ENCODE data around the gene FREM3. TPM values are rescaled to one million over a fixed set of nuclear protein-coding genes. Genes with fewer than 3 reads are reported as not detected.

FREM3 gene
- total RNA-seq, 1 experiment from 2014 or later: not detected

GRCh38 chr4:143654571-143654970, 45.9 kb downstream of the FREM3 start:
- H3K27me3 ChIP-seq (replicated peaks; ENCODE audit: insufficient read depth, low read depth, low read length, poor library complexity): no peaks in the 10 kb centered on the region
- TF ChIP-seq, protein P1, sequence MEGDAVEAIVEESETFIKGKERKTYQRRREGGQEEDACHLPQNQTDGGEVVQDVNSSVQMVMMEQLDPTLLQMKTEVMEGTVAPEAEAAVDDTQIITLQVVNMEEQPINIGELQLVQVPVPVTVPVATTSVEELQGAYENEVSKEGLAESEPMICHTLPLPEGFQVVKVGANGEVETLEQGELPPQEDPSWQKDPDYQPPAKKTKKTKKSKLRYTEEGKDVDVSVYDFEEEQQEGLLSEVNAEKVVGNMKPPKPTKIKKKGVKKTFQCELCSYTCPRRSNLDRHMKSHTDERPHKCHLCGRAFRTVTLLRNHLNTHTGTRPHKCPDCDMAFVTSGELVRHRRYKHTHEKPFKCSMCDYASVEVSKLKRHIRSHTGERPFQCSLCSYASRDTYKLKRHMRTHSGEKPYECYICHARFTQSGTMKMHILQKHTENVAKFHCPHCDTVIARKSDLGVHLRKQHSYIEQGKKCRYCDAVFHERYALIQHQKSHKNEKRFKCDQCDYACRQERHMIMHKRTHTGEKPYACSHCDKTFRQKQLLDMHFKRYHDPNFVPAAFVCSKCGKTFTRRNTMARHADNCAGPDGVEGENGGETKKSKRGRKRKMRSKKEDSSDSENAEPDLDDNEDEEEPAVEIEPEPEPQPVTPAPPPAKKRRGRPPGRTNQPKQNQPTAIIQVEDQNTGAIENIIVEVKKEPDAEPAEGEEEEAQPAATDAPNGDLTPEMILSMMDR (conservative IDR thresholded peaks at IDR 0.05; ENCODE audit: low read depth, low read length): no peak
- no peak for TF ChIP-seq EZH2 (IDR thresholded peaks at IDR 0.05; ENCODE audit: borderline replicate concordance, low read depth, low read length, poor library complexity, severe bottlenecking)
- no peak overlapping the region for H3K27ac ChIP-seq (ENCODE audit: low read depth, low read length, poor library complexity, severe bottlenecking)
- H3K36me3 ChIP-seq (ENCODE audit: insufficient read depth, low read length, poor library complexity, severe bottlenecking): no peaks in the 10 kb centered on the region
- intact Hi-C loops (cut with micrococcal nuclease; ENCODE audit: unreplicated experiment): no loop called here
- POLR2A ChIA-PET (ENCODE audit: low non-redundant PET): no interaction called here
- no TSS peak for BruUV-seq (replicated peaks)
- DNase-seq (ENCODE audit: low spot score): no peak
- no peak overlapping the region for H3K4me3 ChIP-seq (ENCODE audit: low read depth, low read length, poor library complexity, severe bottlenecking)
- CTCF ChIA-PET: no interaction called here
- H3K9me3 ChIP-seq (ENCODE audit: low read depth, low read length, poor library complexity, severe bottlenecking): no peaks in the 10 kb centered on the region
- H3K4me1 ChIP-seq (ENCODE audit: insufficient read depth, low read length, poor library complexity, severe bottlenecking): no peaks in the 10 kb centered on the region

- BruUV-seq (replicated peaks): no TSS peak
- POLR2A ChIA-PET (ENCODE audit: low non-redundant PET): no interaction called here
- H3K27ac ChIP-seq (ENCODE audit: low read depth, low read length, poor library complexity, severe bottlenecking): no peak overlapping the region
- CTCF ChIA-PET: no interaction called here
- no peaks in the 10 kb centered on the region for H3K4me1 ChIP-seq (ENCODE audit: insufficient read depth, low read length, poor library complexity, severe bottlenecking)
- TF ChIP-seq EZH2 (IDR thresholded peaks at IDR 0.05; ENCODE audit: borderline replicate concordance, low read depth, low read length, poor library complexity, severe bottlenecking): no peak
- TF ChIP-seq, protein P1 (conservative IDR thresholded peaks at IDR 0.05; ENCODE audit: low read depth, low read length): no peak
- H3K36me3 ChIP-seq (ENCODE audit: insufficient read depth, low read length, poor library complexity, severe bottlenecking): no peaks in the 10 kb centered on the region
- intact Hi-C loops (cut with micrococcal nuclease; ENCODE audit: unreplicated experiment): no loop called here
- no peak overlapping the region for H3K4me3 ChIP-seq (ENCODE audit: low read depth, low read length, poor library complexity, severe bottlenecking)
- H3K9me3 ChIP-seq (ENCODE audit: low read depth, low read length, poor library complexity, severe bottlenecking): no peaks in the 10 kb centered on the region
- no peaks in the 10 kb centered on the region for H3K27me3 ChIP-seq (replicated peaks; ENCODE audit: insufficient read depth, low read depth, low read length, poor library complexity)
- DNase-seq (ENCODE audit: low spot score): no peak
Measured at GRCh38 chr4:143653031-143653430, 47.4 kb downstream of the FREM3 start.

- Histone ChIP-seq H3K9me3 (ENCODE audit: low read depth, low read length, poor library complexity, severe bottlenecking) (no peaks in the 10 kb centered on the region), H3K36me3 (ENCODE audit: insufficient read depth, low read length, poor library complexity, severe bottlenecking) (no peaks in the 10 kb centered on the region), H3K27ac (ENCODE audit: low read depth, low read length, poor library complexity, severe bottlenecking) (no peak overlapping the region), H3K4me3 (ENCODE audit: low read depth, low read length, poor library complexity, severe bottlenecking) (no peak overlapping the region), H3K27me3 (replicated peaks; ENCODE audit: insufficient read depth, low read depth, low read length, poor library complexity) (no peaks in the 10 kb centered on the region), H3K4me1 (ENCODE audit: insufficient read depth, low read length, poor library complexity, severe bottlenecking) (no peaks in the 10 kb centered on the region)
- POLR2A ChIA-PET (ENCODE audit: low non-redundant PET): no interaction called here
- DNase-seq (ENCODE audit: low spot score): no peak
- intact Hi-C loops (cut with micrococcal nuclease; ENCODE audit: unreplicated experiment): no loop called here
- BruUV-seq (replicated peaks): no TSS peak
- TF ChIP-seq, protein P1 (conservative IDR thresholded peaks at IDR 0.05; ENCODE audit: low read depth, low read length): no peak
- no peak for TF ChIP-seq EZH2 (IDR thresholded peaks at IDR 0.05; ENCODE audit: borderline replicate concordance, low read depth, low read length, poor library complexity, severe bottlenecking)
- CTCF ChIA-PET: no interaction called here
Measured at GRCh38 chr4:143643399-143643798, 57.1 kb downstream of the FREM3 start.
